ENCODE results near the gene IL5RA.

IL5RA gene

DNA sequence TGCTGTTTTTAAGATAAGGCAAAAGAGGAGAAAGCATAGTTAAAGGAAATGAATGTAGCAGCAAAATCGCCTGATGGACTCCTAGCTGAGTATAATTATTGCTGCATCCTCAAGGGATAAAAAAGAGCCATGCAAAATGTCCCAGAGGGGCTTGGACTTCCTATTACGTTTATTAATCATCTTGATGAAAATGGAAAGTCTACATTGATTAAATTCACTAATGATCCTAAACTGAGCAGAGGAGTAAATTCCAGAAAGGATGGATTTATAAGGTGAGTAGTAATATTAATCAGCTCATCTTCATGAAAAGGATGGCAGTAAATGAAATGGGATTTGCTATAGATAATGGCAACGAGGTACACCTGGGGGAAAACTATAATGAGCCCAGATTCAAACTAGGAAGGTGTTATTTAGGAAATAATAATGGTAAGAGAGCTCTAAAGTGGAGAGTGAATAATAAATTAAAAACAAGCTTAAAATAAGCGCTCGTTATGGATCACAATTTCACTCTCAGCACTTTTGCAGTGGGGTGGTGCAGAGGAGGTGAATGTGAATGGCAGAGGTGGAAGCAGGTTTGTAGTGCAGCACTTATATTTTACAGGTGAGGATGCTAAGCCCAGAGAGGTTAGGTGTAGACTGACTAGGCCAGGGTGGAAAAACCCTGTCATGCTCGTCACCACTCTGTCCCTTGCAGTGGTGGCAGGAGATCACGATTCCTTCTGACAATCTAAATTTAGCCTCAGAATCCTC lies 22.3 kb downstream of the IL5RA start:
- DNase-seq (ENCODE audit: insufficient read length, low spot score) (no peak), FAIRE-seq (no peak)
- TF ChIP-seq POLR2A (IDR thresholded peaks at IDR 0.05; ENCODE audit: low read depth, low read length) = no peak

DNA sequence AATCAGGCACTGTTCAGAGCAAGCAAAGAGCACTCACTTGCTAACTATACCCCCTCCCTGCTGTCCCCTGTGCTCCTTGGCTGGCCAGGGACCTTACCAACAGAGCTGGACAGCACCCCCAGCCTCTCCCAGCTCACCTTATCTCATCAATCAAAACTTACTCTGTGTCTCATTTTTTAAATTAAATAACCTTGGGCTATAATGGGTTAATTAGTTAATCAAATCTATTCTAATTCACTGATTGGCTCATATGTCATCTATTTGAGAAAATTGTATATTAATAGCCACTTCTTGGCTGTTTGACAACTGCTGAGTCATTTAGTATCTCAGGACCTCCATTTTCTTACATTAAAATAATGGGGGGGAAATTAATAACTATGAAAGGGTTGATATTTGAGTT lies 22.9 kb downstream of the IL5RA start:
- FAIRE-seq = no peak
- no peak for DNase-seq (ENCODE audit: insufficient read length, low spot score)
- TF ChIP-seq POLR2A (IDR thresholded peaks at IDR 0.05; ENCODE audit: low read depth, low read length) = no peak

DNA sequence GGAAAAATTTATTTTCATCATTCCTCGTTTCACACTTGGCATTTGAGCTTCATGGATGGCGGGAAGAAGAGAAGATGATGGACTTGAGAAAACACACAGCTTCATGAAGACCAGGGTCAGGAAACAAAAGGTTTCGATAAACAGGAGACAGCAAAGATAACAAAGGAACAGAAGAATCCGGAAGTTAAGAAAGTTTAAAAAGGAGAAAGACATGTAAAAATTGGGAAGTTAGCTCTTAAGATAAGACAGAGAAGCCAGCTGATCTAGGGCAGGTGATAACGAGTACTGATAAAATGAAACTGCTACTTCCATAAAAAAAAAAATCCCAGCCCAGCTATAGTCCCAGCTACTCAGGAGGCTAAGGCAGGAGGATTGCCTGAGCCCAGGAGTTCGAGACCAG lies 23.9 kb downstream of the IL5RA start:
- no peak for TF ChIP-seq POLR2A (IDR thresholded peaks at IDR 0.05; ENCODE audit: low read depth, low read length)
- DNase-seq (ENCODE audit: insufficient read length, low spot score) (no peak), FAIRE-seq (no peak)

DNA sequence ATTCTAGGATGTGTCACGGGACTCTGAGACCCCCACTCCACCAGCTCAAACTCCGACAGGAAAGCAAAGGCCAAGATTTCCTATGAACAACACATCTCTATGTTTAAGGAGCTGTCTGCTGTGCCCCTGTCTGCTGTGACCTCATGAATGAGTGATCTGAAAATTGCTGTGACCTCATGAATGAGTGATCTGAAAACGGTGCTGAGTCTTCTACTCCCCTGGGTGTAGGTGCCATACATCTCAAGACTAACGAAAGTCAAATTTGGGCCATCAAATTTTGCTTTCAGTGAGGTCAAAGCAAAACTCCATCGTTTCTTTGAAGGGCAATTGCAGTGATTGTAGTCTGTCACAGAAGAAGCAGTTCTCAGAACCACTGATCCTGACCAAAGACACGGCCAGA lies 24.4 kb downstream of the IL5RA start:
- FAIRE-seq (no peak), DNase-seq (ENCODE audit: insufficient read length, low spot score) (no peak)
- TF ChIP-seq POLR2A (IDR thresholded peaks at IDR 0.05; ENCODE audit: low read depth, low read length) = no peak

DNA sequence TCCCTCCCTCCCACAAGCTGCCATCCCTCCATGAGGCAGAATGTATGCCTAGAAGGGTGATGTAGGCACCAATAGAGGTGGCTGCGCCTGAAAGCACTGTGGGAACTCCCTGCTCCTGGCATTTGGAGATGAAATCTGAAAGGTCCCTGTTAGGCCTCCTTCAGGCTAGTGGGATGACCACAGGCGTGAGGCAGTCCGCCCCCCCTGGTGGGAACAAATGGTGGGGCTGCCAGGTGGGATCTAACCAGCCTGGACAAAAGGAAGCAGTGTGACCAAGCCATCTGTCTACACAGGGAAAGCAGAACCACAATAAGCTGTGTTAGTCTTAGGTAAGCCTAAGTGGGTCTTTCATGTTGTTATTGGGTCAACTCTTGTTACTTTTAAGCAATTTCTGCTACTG lies 25.3 kb downstream of the IL5RA start:
- DNase-seq (ENCODE audit: insufficient read length, low spot score) (no peak), FAIRE-seq (no peak)
- no peak for TF ChIP-seq POLR2A (IDR thresholded peaks at IDR 0.05; ENCODE audit: low read depth, low read length)

DNA sequence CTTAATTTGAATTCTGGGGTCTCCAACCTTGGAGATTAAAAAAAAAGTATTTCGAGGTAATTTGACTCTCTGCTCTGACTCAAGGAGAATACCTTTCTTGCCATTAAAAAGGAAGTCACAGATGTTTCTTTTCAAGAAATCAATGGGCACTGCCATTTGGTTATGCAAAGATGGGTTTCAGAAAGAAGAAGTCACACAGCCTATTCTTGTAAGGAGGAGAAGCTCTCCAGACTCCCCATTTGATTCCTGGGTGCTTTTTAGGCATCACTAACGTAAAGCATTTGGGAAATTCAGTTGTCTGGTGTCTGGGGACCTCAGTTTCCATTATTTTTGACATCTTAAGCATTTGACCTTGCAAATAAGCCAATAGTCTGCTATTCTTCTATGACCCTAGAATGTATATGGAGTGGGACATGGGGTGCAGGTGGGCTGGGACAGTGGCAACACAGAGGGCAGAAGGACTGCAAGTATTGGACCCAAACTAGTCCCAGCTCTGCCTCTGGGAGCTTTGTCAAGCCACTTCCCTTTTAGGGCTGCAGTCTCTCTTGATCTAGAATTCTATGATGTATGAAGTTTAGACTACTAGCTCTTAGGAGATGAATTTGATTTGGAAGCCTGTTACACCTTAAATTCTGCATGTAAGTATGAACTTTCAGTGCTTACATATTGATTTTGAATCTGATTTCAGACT lies 27.8 kb downstream of the IL5RA start:
- DNase-seq (ENCODE audit: insufficient read length, low spot score) (no peak), FAIRE-seq (no peak)
- TF ChIP-seq POLR2A (IDR thresholded peaks at IDR 0.05; ENCODE audit: low read depth, low read length) = no peak

DNA sequence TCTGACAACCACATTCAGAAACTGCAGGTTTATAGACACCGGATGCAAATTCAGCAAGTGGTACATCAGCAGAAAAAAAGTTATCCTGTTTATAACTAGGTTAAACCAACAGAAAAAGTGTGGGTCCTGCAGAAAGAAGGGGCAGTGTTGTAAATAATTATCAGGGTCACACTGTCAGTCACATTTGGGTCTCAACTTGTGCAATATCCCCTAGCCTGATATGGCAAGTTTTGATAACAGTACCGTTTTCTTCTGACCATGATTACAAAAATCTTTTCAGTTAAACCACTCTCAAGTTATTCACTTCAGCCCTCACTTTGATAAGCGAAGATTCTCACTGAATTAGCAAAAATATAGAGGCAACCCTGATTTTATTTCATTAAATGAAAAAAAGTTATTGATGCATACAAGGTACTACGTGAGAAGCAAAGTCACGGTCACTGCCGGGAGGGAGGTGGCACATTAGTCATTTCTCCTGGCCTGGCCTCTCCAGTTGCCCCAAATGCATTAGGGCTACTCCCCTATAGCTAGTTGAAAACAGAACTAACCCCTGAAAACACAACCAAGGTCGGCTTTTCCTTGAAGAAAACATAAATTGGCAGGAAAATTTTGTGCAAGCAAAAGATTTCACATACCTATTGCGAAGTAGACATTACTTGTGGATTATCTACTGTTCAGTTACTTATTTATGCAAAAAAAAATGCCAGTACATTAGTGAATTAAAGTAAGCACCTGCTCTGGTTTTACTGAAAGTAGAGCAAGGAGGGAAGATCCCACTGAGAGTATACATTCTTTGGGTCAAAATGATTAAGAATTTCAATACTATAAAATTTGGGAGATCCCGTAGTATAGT lies 28.6 kb downstream of the IL5RA start:
- DNase-seq (ENCODE audit: insufficient read length, low spot score) = no peak
- no peak for FAIRE-seq
- no peak for TF ChIP-seq POLR2A (IDR thresholded peaks at IDR 0.05; ENCODE audit: low read depth, low read length)

DNA sequence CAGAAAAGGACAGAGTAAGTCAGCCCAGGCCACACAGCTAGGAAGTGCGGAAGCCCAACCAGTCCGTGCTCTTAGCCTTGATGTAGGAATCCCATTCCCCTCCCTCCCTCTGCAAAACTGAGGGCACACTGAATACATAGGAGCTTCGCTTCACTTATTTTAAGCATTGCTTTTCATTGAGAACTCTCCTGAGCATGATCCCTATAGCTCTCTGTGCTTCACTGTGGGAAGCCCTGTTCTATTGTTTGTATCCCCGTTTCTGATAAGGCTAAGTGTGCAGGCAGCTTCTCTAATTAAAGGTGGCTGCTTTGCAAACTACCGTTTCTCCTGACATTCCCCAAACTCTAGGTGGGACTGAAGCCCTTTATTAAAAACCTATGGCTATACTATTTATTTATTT lies 29.9 kb downstream of the IL5RA start:
- no peak for TF ChIP-seq POLR2A (IDR thresholded peaks at IDR 0.05; ENCODE audit: low read depth, low read length)
- FAIRE-seq (no peak), DNase-seq (ENCODE audit: insufficient read length, low spot score) (no peak)

DNA sequence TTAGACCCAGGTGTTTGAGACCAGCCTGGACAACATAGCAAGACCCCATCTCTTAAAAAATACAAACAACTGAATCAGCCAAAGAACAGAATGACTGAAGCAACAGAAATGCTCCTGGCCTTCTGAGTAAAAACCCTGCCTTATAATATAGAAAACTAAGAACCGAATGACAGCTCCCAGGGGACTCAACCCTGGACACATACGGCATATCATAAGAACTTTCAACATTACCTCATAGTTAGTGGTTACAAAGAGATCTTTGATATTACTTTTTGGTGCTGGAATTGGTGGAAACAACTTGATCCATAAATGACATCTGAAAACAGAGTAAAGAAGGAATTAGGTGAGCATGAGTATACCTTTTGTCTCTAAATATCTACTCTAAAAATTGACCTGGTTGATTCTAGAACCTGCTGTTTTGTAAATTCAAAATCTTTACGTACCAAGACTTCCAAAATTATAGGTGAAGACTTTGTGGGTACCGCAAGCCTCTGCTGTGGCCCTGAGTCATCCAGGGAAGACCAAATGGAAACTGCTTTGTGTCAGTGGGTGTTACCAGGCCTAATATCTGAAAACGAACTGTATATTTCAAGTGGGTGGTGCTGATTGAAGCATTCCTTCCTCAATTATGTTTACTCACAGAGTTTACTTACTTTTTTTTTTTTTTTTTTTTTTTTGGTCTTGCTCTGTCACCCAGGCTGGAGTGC lies 35.5 kb downstream of the IL5RA start:
- FAIRE-seq (no peak), DNase-seq (ENCODE audit: insufficient read length, low spot score) (no peak)
- no peak for TF ChIP-seq POLR2A (IDR thresholded peaks at IDR 0.05; ENCODE audit: low read depth, low read length)

DNA sequence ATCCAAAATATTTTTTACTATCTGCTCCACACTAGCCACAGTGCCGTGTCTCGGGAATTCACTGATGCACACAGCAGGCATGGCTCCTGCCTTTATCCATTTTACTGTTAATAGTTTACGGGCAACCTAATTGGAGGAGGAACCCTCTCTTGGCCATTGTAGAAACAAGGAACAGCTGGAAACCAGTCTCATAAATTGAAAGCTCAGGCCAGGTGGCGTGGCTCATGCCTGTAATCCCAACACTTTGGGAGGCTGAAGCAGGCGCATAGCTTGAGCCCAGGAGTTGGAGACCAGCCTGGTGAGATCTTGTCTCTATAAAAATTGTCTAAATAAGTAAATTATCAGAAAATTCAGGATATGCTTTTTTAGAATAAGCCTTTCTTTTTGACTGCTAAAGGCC lies 39.0 kb downstream of the IL5RA start:
- FAIRE-seq = no peak
- no peak for TF ChIP-seq POLR2A (IDR thresholded peaks at IDR 0.05; ENCODE audit: low read depth, low read length)

DNA sequence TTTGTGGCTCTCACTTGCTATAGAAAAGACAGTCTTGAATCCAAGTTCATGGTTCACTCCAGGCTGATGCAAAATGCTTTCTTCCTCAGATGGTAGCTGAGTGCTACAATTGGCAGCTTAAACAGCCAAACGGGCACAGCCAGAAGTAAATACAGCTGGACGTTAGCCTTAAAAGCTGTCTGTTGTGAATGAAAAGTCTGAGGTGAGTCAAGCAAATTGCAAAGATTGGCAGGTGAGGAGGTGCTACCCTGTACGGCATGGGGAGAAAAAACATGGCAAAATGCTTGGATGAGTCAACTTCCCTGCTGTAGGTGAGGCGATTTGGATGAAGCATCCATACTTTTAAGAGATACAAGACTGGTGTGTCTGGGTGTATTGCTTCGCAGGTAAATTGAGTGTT lies 40.5 kb downstream of the IL5RA start:
- no peak for TF ChIP-seq POLR2A (IDR thresholded peaks at IDR 0.05; ENCODE audit: low read depth, low read length)
- DNase-seq (ENCODE audit: insufficient read length, low spot score) (no peak), FAIRE-seq (no peak)

More for the DNA sequence above, 39.0 kb downstream of the IL5RA start:
- DNase-seq (ENCODE audit: insufficient read length, low spot score) = no peak

DNA sequence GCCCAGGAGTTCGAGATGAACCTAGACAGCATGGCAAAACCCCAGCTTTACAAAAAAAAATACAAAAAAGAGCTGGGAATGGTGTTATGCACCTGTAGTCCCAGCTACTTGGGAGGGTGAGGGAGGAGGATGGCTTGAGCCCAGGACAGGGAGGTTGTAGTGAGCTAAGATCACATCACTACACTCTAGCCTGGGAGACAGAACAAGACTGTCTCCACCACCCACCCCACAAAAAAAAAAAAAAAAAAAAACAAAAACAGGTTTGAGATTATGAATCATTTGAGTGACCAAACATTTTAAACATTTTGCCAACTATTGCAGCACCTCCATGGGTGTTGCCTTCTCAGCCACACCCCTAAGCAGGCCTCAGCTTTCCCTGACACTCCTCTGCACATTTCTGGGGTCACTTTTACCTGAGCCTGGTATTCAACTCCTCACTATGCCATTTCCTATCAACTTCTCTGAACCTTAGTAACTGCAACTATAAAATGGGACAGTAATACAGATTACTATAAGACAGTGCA lies 41.8 kb downstream of the IL5RA start:
- no peak for DNase-seq (ENCODE audit: insufficient read length, low spot score)
- TF ChIP-seq POLR2A (IDR thresholded peaks at IDR 0.05; ENCODE audit: low read depth, low read length) = no peak
- FAIRE-seq = no peak

DNA sequence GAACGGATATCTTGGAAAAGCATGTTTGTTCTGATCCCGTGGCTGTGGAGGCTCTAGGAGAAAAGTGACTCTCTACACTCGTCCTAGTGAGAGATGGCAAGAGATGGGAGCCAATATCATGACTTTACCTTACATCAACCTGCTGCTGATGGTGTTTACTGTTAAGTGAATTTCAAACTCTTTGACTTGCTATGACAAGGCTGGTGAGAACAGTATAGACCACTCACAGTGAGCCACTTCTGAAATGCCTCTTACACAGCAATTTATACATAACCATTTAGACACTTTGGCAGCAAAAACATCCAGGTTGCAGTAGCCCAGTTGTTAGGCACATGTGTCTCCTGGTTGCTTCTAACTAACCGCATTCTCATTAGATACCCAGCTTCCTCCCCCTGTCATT lies 43.3 kb downstream of the IL5RA start:
- FAIRE-seq = no peak
- no peak for DNase-seq (ENCODE audit: insufficient read length, low spot score)
- TF ChIP-seq POLR2A (IDR thresholded peaks at IDR 0.05; ENCODE audit: low read depth, low read length) = no peak

DNA sequence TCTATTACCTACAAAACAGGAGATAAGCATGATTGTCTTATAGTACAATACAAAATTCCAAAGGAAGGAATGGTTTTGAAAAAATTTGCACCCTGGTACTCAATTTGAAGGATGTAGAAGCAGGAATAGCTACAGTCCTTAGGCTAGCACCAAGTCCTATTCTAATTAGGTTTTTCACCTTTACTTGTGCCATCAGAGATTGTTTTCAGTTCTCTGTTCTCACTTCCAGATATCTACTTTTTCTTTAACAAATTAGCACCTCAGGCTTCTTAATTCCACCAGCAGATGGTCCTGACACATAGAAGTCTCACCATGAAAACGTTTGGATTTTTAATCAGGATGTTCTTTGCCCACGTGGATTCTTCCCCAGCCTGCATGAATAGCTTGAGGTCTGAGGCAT lies 43.8 kb downstream of the IL5RA start:
- no peak for FAIRE-seq
- DNase-seq (ENCODE audit: insufficient read length, low spot score) = no peak
- no peak for TF ChIP-seq POLR2A (IDR thresholded peaks at IDR 0.05; ENCODE audit: low read depth, low read length)

Measured in H54 (cell line).